Fibroblast of skin of back (primary cell): ENCODE measurements around the gene TATDN3. TPM values are rescaled to one million over a fixed set of nuclear protein-coding genes. Genes with fewer than 3 reads are reported as not detected.
A peak's percentile ranks its signal among the peaks of the same experiment; 100 is the strongest.
"Not testable (repeated sequence)": the region's sequence is repeated elsewhere in the genome, so short reads cannot be mapped to it uniquely, and the experiment has no call there.

ENCODE experiments used
- DNase-seq: peaks from one replicate; pipeline ENCODE4 v3.0.0-alpha.2; 2013
- polyA plus RNA-seq, 2 experiments: library from polyadenylated mRNA; unstranded; fragments of 120-200 nt; gene quantifications; one replicate each; pipeline ENCODE4 v1.2.1, GENCODE V29; 2013; ENCODE audit not compliant: insufficient read length in 2 of 2

Gene TATDN3, protein sequence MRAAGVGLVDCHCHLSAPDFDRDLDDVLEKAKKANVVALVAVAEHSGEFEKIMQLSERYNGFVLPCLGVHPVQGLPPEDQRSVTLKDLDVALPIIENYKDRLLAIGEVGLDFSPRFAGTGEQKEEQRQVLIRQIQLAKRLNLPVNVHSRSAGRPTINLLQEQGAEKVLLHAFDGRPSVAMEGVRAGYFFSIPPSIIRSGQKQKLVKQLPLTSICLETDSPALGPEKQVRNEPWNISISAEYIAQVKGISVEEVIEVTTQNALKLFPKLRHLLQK
- polyA plus RNA-seq (2013, experiment 1 of 2; ENCODE audit: insufficient read length), result 8.7 TPM
- 7.9 TPM for polyA plus RNA-seq (2013, experiment 2 of 2; ENCODE audit: insufficient read length)

DNA sequence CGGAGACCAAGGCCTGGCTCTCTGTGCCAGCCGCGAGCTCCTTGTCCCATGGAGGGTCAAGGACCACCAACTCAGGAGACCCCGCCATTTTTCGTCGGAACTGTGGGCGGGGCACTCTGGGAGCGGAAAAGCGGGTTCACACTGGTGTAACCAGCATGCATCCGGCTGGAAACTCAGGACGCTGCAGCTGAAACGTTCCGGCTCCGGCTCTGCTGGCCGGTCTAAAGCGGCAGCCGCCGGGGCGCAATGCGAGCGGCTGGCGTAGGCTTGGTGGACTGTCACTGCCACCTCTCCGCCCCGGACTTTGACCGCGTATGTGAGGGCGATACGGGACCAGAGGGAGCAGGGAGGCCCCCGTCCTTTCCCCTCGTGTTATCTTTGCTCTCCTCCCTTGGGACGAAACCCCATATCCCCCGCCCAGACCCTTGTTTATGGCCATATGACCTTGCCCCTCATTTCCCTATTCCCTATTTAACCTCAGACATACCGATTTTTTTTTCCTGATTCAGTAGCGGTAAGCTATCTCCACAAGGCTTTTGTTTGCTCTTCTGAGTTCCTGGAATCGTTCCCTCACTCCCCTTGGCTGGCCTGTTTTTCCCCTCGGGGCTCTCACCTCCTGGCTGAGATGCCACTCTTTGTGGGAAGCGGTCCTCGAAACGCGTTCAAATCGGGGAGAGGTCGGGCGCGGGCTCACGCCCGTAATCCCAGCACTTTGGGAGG, at the start of gene TATDN3, which contains the start of gene NSL1:
Gene TATDN3, plus strand, starts transcription at position 219 of the 720 bp plus-strand sequence. Its CDS starts 28 bp downstream, at position 247.
Gene NSL1, minus strand, starts transcription at position 102 of the 720 bp plus-strand sequence. Its CDS starts 14 bp downstream, at position 88.
- DNase-seq, result peak; percentile 92

DNA sequence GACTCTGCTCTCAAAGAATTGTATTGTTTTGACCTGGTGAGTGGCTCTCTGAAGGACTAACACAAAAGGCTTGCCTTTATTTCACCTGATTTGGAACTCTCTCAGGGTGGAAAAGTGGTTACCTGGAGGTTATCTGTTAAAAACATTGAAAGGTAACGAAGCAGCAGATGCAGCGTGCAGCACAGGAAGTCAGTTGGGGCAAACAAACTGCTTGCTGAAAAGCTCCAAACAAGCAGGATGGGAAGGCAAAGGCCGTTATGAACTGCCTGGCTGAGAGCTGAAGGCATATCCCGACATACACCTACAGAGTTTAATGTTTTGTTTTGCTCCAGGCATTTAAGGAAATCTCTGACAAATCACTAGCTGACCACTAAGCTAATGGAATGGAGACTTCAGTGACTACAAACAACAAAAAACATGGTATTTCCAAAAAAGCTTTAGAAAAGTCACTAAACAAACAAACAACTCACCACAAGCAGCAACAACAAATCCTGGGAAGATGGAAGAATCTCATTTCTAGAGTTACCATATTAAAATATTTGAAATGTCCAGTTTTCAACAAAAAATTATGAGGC, 47.7 kb upstream of the TATDN3 start:
- DNase-seq, result no peak

DNA sequence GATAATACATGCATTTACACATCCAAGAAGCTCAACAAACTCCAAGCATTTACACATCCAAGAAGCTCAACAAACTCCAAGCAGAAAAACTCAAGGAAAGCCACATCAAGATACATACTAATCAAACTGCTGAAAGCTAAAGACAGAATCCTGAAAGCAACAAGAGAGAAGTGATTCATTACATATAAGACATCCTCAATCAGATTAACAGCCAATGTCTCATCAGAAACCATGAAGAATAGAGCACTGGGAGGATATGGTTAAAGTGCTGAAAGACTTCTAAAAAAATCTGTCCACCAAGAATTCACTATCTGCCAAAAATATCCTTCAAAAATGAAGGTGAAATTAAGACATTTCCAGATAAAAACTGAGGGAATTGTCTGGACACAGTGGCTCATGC, 46.4 kb upstream of the TATDN3 start:
- no peak for DNase-seq

DNA sequence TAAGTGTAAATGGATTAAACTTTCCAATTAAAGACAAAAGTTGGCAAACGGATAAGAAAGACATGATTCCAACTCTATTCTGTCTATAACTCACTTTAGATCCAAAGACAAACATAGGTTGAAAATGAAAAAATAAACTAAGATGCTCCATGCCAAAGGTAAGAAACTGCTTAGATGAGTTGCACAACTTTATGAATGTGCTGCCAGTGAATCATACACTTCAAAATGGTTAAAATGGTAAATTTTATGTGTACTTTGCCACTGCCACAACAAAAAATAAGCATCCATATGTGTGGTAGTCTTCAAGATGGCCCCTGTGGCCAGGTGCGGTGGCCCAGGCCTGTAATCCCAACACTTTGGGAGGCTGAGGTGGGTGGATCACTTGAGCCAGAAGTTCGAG, 45.1 kb upstream of the TATDN3 start:
- no peak for DNase-seq

DNA sequence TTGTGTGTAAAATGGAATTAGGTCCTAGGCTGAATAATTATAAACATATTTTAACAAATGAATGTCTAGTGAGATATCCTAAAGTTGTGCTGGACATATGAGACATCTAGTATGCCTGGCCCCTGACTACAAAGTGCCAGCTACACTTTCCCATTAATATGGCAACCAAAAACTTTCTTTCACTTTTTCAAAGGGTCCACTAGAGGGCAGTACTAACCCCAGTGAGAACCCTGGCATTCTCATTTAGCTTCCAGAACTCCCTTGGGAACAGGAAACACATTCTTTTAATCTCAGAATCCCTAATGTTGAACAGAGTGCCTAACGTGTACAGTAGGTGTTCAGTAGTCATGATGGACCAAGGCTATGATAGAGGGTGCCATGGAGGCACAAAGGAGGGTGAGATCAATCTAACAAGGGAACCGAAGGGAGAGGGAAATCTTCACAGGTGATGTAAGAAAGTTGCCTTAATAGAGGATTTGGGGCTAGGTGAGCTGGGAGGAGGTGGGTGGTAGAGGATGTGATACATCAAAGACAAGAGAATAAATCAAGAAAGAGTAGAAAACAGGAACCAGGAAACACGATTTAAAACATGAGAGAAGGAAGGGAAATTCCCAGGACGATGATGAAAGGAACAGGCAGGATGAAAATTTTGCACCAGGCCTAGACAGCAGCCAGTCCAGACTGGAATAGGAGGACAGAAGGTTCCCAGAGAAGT, 41.7 kb upstream of the TATDN3 start:
- peak; percentile 86 for DNase-seq

DNA sequence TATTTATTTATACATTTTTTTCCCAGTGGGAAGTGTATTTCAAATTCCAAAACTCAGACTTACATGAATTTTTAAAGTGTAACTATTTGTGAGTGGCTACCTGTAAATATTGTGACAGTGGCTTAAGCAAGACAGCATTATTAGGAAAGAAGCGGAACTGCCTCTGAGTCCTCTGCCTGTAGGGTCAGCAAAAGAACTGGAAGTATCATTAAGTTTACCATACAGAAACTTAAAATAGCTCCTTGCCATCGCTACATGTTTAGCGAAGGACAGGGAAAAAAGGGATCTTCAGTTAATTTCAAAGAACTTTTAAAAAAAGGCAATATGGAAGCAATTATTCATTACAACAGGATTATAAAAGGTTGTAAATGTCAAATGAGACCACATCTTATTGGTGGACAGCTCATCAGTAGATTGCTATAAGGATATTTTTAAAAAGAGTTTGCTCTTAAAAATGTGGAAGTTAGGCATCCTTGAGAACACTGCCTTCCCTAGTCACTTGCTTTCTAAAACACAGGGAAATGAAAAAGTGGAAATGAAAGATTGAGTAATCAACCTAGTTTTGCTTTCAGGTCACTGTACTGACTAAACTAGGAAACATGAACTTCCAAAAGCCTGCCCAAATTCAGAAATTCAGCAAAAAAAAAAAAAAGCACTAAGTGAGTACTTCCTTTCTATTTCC, 39.3 kb upstream of the TATDN3 start:
- no peak for DNase-seq

DNA sequence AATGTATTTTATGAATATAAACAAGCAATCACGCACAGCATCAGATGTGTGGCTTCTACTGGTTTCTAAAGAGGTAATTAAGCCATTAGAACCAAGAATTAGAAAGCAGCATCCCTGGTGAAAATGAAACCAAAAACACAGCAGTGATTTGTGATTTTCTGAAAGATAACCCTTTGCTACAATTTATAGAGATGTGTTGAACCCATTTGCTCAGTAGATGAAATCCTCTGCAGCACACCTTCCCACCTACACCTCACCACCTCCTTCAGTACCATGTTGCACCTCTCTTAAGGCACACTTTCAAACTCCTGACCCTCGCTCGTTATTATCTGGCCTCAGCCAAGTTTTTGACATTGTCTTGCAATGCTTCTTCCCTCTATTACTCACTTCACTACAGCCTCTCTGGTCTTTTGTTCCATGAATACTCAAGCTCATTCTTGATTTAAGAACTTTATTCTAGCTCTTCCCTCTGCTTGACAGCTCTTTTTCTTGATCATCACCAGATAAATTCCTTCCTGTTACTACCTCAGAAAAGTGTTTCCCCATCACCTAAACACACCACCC, 38.7 kb upstream of the TATDN3 start:
- DNase-seq, result no peak

DNA sequence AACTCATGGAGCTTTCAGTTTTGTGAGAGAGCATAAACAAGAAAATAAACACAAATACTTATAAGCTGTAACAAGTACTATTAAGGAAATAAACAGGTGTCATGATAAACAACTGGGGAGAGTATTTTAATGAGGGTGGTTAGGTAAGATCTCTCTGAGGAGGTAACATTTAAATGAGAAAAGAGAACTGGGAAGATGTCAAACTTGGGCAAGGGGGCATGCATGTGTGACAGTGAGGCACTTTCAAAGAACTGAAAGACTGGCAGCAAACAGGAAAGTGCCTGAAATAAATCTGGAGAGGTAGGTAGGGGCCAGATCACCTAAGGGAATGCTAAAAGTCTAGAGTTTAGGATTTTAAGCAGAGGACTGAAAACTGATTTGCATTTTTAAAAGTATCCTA, 37.9 kb upstream of the TATDN3 start:
- no peak for DNase-seq

DNA sequence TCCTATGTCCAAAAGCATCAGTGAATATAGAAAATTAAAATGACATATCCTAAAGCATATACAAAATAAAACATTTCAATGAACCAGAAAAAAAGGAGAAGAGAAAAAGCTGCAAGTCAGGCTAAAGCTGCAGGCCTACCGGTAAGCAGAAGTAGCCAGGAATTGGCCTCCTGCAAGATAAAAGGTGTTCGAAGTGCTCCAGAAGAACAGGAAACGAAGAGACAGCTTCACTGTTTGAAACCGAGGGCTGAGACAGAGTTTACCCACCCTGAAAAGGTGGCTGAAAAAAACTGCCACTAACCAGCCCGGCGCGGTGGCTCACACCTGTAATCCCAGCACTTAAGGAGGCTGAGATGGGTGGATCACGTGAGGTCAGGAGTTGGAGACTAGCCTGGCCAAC, 37.5 kb upstream of the TATDN3 start:
- DNase-seq, result no peak

DNA sequence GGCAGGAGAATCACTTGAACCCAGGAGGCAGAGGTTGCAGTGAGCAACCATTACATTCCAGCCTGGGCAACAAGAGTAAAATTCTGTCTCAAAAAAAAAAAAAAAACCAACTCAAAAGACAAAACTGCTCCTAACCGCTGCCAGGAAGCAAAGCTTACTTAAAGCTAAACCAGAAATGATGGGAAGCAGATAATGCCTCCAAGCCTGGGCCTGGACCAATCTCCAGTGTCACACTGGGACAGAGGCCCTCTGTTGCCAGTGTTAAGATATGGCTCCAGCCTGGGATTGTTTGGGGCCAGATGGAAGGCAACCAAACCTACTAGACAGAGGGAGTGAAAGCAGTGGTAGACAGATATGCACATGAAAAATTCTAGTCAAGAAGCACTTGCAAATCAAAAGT, 37.0 kb upstream of the TATDN3 start:
- no peak for DNase-seq

DNA sequence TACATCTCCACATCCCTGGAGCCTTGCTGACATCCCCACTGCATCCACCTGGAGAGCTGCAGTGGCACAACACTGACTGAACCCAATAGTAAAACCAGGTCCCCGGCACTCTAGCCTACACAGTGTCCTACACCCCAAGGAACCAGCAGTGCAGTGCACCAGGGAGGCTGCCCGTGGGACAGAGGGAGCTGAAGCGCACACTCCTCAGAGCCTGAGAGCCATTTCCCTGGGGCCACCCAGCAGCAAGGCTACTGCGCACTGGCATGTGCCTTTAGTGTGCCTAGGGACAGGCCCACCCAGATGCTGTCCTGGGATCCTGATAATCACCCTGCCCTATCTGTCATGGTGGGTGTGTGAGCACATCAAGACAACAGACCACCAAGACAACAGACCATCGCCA, 32.0 kb upstream of the TATDN3 start:
- DNase-seq, result no peak

DNA sequence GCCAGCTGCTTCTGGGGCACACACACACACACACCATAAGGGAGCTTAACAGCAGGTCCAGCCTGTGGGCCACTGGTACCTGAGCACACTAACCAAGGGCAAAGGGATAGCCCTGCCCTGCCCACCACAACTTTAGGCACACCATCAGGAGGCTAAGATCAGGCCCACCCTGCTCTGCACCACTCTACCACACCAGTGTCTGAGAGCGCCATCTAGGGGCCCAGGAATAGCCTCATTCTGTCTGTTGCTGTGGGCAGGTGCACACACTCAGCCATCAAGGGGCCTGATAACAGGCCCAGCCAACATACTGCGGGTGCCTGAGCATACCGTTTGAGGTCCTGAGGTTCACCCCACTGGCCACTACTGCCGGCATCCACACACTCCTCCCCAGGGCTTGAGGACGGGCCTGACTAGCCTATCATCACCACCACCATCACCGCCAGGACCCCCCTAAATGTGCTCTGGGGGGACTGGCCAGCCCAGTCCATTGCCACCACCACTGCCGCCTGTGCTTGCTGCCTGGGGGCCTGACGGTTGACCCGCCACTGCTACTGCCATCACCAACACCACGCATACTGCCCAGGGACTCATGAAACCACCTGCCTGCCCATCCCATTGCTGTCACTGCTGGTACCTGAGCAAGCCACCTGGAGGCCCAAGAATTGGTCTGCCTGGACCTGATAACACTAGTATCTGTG, 31.4 kb upstream of the TATDN3 start:
- DNase-seq, result no peak

DNA sequence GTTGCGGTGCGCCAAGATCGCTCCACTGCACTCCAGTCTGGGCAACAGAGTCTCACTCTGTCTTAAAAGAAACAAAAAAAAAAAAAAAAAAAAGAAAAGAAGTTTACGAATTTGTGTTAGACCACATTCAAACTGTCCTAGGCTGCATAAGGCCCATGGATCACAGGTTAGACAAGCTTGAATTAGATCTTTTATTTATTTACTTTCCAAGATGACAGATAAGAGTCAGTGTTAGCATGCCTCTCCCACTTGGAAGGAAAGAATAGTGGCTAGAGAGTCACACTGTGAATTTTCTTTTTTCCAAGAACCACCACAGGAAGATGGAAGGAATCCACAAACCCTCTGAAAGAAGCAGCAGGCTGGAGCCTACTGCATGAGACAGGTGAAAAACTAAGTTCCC, 29.5 kb upstream of the TATDN3 start:
- no peak for DNase-seq

DNA sequence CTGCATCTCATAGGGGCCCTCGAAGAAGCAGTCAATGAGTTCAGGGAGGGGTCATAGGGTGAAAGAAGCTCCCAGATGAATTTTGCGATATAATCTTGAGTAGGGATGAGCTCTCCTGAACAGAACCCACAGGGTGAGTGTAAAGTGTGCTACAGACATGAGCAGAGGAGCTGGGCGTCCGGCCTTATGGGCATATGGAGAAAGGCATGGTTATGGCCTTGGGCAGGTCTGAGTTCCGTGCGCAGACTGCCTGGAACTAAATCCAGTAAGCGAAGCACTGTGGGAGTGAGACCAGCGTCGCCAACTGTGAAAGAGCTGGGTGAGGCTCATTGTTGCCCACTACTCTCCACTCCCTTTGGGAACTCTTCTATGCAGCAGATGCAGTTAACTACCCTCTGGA, 28.9 kb upstream of the TATDN3 start:
- no peak for DNase-seq

DNA sequence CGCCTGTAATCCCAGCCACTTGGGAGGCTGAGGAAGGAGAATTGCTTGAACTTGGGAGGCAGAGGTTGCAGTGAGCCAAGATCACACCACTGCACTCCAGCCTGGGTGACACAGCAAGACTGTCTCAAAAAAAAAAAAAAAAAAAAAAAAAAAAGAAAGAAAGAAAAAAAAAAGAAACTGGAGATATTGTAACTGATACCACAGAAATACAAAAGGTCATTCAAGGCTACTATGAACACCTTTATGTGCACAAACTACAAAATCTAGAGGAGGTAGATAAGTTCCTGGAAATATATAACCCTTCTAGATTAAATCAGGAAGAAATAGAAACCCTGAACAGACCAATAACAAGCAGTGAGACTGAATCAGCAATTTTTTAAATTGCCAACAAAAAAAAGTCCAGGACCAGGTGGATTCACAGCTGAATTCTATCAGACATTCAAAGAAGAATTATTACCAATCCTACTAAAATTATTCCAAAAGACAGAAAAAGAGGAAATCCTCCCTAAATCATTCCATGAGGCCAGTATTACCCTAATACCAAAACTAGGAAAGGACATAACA, 26.9 kb upstream of the TATDN3 start:
- not testable (repeated sequence) for DNase-seq

DNA sequence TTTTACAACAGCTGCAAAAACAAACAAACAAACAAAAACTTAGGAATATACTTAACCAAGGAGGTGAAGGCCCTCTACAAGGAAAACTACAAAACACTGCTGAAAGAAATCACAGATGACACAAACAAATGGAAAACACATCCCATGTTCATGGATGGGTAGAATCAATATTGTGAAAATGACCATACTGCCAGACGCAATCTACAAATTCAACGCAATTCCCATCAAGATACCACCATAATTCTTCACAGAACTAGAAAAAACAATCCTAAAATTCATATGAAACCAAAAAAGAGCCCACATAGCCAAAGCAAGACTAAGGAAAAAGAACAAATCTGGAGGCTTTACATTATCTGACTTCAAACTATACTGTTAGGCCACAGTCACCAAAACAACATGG, 24.9 kb upstream of the TATDN3 start:
- not testable (repeated sequence) for DNase-seq

DNA sequence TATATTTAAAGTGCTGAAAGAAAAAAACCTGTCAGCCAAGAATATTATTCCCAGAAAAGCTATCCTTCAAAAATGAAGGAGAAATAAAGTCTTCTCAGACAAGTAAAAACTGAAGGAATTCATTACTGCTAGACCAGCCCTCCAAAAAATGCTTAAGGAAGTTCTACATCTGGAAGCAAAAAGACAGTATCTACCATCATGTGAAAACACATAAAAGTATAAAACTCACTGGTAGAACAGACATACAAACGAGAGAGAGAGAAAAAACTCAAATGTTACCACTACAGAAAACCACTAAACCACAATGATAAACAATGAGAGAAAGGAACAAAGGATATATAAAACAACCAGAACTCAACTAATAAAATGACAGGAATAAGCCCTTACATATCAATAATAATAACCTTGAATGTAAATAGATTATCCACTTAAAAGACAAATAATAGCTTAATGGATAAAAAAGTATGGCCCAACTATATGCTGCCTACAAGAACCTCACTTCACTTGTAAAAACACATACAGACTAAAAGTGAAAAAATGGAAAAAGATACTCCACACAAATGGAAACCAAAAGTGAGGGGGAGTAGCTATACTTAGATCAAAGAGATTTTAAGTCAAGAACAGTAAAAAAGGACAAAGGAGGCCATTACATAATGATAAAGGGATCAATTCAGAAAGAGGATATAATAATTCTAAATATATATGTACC, 22.1 kb upstream of the TATDN3 start:
- no peak for DNase-seq

DNA sequence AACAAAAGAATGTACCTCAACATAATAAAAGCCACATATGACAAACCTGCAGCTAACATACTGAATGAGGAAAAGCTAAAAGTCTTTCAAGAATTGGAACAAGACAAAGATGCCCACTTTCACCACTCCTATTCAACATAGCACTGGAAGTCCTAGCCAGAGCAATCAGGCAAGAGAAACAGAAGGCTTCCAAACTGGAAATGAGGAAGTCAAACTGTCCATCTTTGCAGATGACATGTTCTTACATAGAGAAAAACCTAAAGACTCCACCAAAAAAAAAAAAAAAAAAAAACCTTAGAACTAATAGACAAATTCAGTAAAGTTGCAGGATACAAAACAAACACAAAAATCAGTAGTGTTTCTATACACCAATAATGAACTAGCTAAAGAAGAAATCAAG, 20.4 kb upstream of the TATDN3 start:
- no peak for DNase-seq

DNA sequence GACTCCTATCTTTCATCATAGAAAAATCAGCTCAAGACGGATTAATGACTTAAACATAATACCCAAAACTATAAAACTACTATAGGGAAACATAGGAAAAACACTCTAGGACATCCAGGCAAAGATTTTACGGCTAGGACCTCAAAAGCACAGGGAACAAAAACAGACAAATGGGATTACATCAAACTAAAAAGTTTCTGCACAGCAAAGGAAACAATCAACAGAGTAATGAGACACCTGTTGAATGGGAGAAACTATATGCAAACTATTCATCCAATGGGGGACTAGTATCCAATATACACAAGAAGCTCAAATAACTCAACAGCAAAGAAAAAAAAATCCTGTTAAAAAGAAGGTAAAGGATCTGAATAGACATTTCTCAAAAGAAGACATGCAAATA, 18.7 kb upstream of the TATDN3 start:
- no peak for DNase-seq

DNA sequence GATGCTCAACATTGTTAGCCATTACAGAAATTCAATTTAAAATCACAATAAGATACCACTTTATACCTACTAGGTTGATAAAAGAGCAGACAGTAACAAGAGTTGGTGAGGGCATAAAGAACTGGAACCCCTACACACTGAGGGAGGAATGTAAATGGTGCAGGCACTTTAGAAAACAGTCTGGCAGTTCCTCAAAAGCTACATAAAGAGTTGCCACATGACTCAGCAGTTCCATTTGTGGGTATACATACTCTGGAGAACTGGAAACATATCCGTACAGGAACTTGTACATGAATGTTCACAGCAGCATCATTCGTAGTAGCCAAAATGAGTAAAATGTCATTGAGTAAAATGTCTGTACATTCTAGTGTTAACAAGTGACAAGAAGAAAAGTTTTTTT, 17.1 kb upstream of the TATDN3 start:
- peak; percentile 51 for DNase-seq
